ENCODE measurements around the gene LINGO1. TPM values are rescaled to one million over a fixed set of nuclear protein-coding genes. Genes with fewer than 3 reads are reported as not detected.

The LINGO1 gene
- total and polyA plus RNA-seq, 12 donors = 0.21 to 2.7 (median 0.96) TPM; not detected in 2

GRCh38 chr15:77645602-77646001, 12.9 kb upstream of the LINGO1 start:
- Histone ChIP-seq H3K27ac (no peak overlapping the region), H3K9me3 (replicated peaks in 1 of 3) (no peaks in the 10 kb centered on the region), H3K27me3 (no peaks in the 10 kb centered on the region), H3K4me1 (replicated peaks in 1 of 2) (no peaks in the 10 kb centered on the region), H3K4me3 (no peak overlapping the region), H3K36me3 (replicated peaks in 1 of 2) (no peaks in the 10 kb centered on the region)
- no peak for TF ChIP-seq POLR2A (IDR thresholded peaks at IDR 0.05)
- TF ChIP-seq, protein P1, sequence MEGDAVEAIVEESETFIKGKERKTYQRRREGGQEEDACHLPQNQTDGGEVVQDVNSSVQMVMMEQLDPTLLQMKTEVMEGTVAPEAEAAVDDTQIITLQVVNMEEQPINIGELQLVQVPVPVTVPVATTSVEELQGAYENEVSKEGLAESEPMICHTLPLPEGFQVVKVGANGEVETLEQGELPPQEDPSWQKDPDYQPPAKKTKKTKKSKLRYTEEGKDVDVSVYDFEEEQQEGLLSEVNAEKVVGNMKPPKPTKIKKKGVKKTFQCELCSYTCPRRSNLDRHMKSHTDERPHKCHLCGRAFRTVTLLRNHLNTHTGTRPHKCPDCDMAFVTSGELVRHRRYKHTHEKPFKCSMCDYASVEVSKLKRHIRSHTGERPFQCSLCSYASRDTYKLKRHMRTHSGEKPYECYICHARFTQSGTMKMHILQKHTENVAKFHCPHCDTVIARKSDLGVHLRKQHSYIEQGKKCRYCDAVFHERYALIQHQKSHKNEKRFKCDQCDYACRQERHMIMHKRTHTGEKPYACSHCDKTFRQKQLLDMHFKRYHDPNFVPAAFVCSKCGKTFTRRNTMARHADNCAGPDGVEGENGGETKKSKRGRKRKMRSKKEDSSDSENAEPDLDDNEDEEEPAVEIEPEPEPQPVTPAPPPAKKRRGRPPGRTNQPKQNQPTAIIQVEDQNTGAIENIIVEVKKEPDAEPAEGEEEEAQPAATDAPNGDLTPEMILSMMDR (IDR thresholded peaks at IDR 0.05) = no peak
- DNase-seq = no peak
- intact Hi-C loops (cut with DNase I) = no loop called here
- 83 to 92% (median 86%) methylated on average over 6 to 8 of the region's 8 CpGs for WGBS, 4 donors

DNA sequence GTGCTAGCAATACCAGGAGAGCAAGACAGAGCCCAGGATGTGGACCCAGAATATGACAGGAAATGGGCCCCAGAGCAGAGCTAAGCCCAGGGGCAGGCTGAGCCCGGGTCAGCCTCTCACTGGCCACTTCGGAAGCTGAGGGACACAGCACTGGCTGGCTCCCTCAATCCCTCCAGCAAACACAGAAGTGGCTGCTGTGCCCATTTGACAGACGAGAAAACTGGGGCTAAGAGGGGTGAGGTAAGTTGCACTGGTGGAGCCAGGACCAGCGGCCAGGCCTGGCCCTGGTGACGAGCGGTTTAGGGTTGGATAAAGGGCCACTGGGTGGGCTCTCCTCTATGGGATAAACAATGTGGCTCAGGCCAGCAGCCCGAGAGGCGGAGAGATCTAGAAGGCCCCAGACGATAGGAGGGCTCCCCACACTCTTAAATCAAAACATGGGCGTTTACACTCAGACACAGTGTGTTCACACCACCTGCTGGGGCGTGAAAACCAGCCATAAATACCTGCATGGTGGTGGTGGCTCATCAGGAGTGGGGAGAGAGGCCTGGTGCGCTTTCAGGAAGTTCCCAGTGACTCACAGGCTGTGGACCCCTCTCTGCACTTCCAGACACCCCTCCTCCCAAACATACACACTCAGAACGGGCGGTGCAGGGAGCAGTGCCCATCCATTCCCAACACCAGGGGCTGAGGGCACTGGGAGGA, 12.0 kb upstream of the LINGO1 start:
- no peak for TF ChIP-seq POLR2A (IDR thresholded peaks at IDR 0.05)
- TF ChIP-seq, protein P1 (IDR thresholded peaks at IDR 0.05) = no peak
- Histone ChIP-seq H3K27ac (no peak overlapping the region), H3K4me3 (no peak overlapping the region), H3K9me3 (replicated peaks in 1 of 3) (no peaks in the 10 kb centered on the region), H3K27me3 (no peaks in the 10 kb centered on the region), H3K4me1 (replicated peaks in 1 of 2) (no peaks in the 10 kb centered on the region), H3K36me3 (replicated peaks in 1 of 2) (no peaks in the 10 kb centered on the region)
- intact Hi-C loops (cut with DNase I) = no loop called here
- 74 to 88% (median 80%) methylated on average over 10 to 14 of the region's 14 CpGs for WGBS, 4 donors
- no peak for DNase-seq

GRCh38 chr15:77643764-77644163, 11.1 kb upstream of the LINGO1 start:
- DNase-seq = no peak
- H3K27me3 ChIP-seq = no peaks in the 10 kb centered on the region
- TF ChIP-seq POLR2A (IDR thresholded peaks at IDR 0.05) = no peak
- TF ChIP-seq, protein P1 (IDR thresholded peaks at IDR 0.05) = no peak
- H3K9me3 ChIP-seq (replicated peaks in 1 of 3) = no peaks in the 10 kb centered on the region
- intact Hi-C loops (cut with DNase I) = no loop called here
- H3K27ac ChIP-seq = no peak overlapping the region
- WGBS, 4 donors = 50 to 94% (median 87%) methylated on average over 1 to 11 of the region's 11 CpGs
- no peak overlapping the region for H3K4me3 ChIP-seq
- H3K4me1 ChIP-seq (replicated peaks in 1 of 2) = no peaks in the 10 kb centered on the region
- H3K36me3 ChIP-seq (replicated peaks in 1 of 2) = no peaks in the 10 kb centered on the region

GRCh38 chr15:77642793-77643430, 10.2 kb upstream of the LINGO1 start:
- TF ChIP-seq, protein P1 (IDR thresholded peaks at IDR 0.05) = no peak
- no peak for TF ChIP-seq POLR2A (IDR thresholded peaks at IDR 0.05)
- intact Hi-C loops (cut with DNase I) = no loop called here

More at GRCh38 chr15:77642793-77643430, 10.2 kb upstream of the LINGO1 start:
- H3K4me3 ChIP-seq = no peak overlapping the region
- DNase-seq = no peak
- no peaks in the 10 kb centered on the region for H3K36me3 ChIP-seq (replicated peaks in 1 of 2)
- no peaks in the 10 kb centered on the region for H3K9me3 ChIP-seq (replicated peaks in 1 of 3)
- H3K27ac ChIP-seq = no peak overlapping the region
- 73 to 90% (median 80%) methylated on average over 5 to 10 of the region's 10 CpGs for WGBS, 4 donors
- no peaks in the 10 kb centered on the region for H3K27me3 ChIP-seq
- no peaks in the 10 kb centered on the region for H3K4me1 ChIP-seq (replicated peaks in 1 of 2)

Data from adrenal gland (tissue), 12 donors.